ENCODE results near the gene WFDC8.
"Not testable (repeated sequence)": the region's sequence is repeated elsewhere in the genome, so short reads cannot be mapped to it uniquely, and the experiment has no call there.

Gene WFDC8
- 0 to 0.19 (median 0) reads per million in 18 experiments for total RNA-seq

GRCh38 chr20:45579184-45579583 lies at the start of gene WFDC8:
WFDC8 (minus strand) TSS chr20:45579284; CDS start chr20:45579247, 37 bp downstream.
- DNase-seq: no peak

GRCh38 chr20:45626540-45626939 lies 47.5 kb upstream of the WFDC8 start:
- no peak for DNase-seq

- DNase-seq: no peak
Measured at GRCh38 chr20:45621593-45621992, 42.5 kb upstream of the WFDC8 start.

GRCh38 chr20:45617591-45617990 lies 38.5 kb upstream of the WFDC8 start:
- no peak for DNase-seq

- peak in 1 of 2 donors; percentile 10 for DNase-seq
Measured at GRCh38 chr20:45612314-45612713, 33.2 kb upstream of the WFDC8 start.

GRCh38 chr20:45611054-45611453 lies 32.0 kb upstream of the WFDC8 start:
- peak; percentile 77 to 80 for DNase-seq

GRCh38 chr20:45607810-45608209 lies 28.7 kb upstream of the WFDC8 start:
- peak; percentile 35 to 45 for DNase-seq

GRCh38 chr20:45595235-45595634 lies 16.2 kb upstream of the WFDC8 start:
- no peak for DNase-seq

- no peak for DNase-seq
Measured at GRCh38 chr20:45593498-45593897, 14.4 kb upstream of the WFDC8 start.

- DNase-seq: peak; percentile 79 to 84
Measured at GRCh38 chr20:45592574-45593189, 13.6 kb upstream of the WFDC8 start.

- no peak for DNase-seq
Measured at GRCh38 chr20:45589725-45590124, 10.6 kb upstream of the WFDC8 start.

- no peak for DNase-seq
Measured at GRCh38 chr20:45588800-45589199, 9.7 kb upstream of the WFDC8 start.

- DNase-seq: not testable (repeated sequence)
Measured at GRCh38 chr20:45585986-45586385, 6.9 kb upstream of the WFDC8 start.

GRCh38 chr20:45584294-45584693 lies 5.2 kb upstream of the WFDC8 start:
- not testable (repeated sequence) for DNase-seq

- DNase-seq: no peak
Measured at GRCh38 chr20:45583502-45583901, 4.4 kb upstream of the WFDC8 start.

- no peak for DNase-seq
Measured at GRCh38 chr20:45581702-45582101, 2.6 kb upstream of the WFDC8 start.

- DNase-seq: no peak
Measured at GRCh38 chr20:45578231-45578630, 853 bp downstream of the WFDC8 start.

GRCh38 chr20:45576995-45577394 lies 2.1 kb downstream of the WFDC8 start:
- DNase-seq: no peak

- no peak for DNase-seq
Measured at GRCh38 chr20:45575931-45576330, 3.2 kb downstream of the WFDC8 start.

- not testable (repeated sequence) for DNase-seq
Measured at GRCh38 chr20:45569650-45570049, 9.4 kb downstream of the WFDC8 start.

GRCh38 chr20:45564760-45565276 lies 14.3 kb downstream of the WFDC8 start:
- no peak for DNase-seq

- DNase-seq: no peak
Measured at GRCh38 chr20:45555198-45555597, 23.9 kb downstream of the WFDC8 start.

GRCh38 chr20:45552456-45552855 lies 26.6 kb downstream of the WFDC8 start:
- DNase-seq: no peak

GRCh38 chr20:45550765-45551164 lies 28.3 kb downstream of the WFDC8 start:
- no peak for DNase-seq

- no peak for DNase-seq
Measured at GRCh38 chr20:45548410-45548809, 30.7 kb downstream of the WFDC8 start.
